LHCN-M2 (cell line): ENCODE measurements around the gene PRKAG2. TPM values are rescaled to one million over a fixed set of nuclear protein-coding genes. Genes with fewer than 3 reads are reported as not detected.

Experiments used
- DNase-seq: peaks from one replicate; pipeline ENCODE4 v3.0.0-alpha.2; 2012; ENCODE audit warnings: low read depth
- total RNA-seq: library from RNA; depleted of rRNA; stranded (reverse); fragments of >200 nt; gene quantifications from 2 replicates; pipeline ENCODE4 v1.2.3, GENCODE V29; 2014

Gene PRKAG2
- total RNA-seq, 1 experiment from 2014 or later, result 24.2 TPM

DNA sequence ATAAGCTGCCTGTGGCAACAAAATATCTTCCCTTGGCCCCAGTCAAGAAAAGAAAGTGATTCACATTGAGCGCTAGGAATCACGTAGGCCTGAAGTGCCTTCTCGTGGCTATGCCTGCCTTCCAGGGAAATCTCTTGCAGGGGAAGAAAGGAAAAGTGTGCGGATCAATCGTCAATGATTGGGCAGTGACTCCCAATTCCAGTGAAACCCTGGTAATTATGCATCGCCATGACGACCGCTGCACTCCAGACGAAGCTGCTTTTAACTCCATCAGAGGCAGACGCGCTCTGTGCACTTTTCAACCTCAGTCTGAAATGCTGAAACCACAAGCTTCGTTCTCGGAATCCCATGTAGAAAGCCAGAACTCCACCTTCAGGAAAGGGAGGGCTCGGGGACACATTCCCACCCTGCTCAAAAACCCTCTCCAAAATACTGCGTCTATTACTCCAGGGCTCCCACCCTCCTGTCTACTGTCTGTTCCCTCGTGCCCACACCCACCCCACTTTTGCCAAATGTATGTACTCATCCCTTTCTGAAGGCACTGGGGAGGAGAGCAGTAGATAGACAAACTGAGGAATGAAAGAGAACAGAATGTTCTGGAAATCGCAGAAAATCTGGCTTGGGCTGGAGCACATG, 24.2 kb upstream of the PRKAG2 start:
- no peak for DNase-seq

DNA sequence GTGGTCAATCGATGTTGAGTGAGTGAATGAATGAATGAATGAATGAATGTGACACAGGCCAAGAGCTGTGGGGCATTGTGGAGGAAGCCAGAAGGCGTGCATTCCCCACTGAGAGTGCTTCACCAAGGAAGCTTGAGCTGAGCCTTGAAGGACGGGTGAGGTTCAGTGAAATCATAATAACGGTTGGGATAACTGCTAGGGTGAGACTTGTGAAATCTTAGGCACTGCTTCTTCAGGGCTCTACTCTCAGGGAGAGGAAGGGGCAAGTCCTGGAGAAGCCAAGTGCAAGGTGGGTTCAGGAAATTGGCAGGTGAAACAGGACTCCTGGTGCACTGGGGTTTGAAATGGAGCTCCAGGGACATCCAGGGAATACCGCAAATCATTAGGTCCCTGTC, 23.7 kb upstream of the PRKAG2 start:
- no peak for DNase-seq

DNA sequence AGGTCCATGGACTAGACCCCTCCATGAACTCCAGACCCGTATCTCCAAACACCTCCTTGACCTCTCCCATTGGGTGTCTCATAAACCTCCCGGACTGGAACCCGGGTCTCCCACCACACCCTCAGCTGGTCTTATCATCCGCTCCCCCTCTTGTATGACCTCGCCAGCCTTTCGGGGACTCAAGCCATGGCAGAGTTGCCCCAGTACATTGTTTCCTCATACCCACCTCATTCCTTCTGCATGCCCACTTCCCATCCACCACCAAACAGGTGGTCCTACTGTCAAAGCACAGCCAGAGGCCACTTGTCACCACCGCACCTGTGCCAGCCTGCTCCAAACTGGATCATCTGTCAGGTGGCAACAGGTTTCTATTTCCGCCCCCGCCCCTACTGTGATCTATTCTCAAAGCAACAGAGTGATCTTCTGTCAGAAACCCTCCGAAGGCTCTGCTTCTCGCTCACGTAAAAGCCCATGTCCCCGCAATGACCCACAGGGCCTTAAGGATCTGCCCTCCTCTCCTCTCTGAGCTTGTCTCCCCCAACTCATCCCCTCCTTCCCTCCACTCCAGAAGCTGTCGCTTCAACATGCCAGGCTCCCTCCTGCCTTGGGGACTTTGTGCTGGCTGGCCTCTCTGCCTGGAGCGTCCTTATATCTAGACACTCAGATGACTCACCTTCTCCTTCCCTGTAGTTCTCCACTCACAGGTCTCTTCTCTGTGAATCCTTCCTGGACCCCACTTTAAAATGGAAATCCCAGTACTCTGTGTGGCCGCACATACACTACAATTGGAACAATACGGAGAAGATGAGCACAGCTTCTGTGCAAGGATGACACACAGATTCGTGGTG, 22.8 kb upstream of the PRKAG2 start:
- no peak for DNase-seq

DNA sequence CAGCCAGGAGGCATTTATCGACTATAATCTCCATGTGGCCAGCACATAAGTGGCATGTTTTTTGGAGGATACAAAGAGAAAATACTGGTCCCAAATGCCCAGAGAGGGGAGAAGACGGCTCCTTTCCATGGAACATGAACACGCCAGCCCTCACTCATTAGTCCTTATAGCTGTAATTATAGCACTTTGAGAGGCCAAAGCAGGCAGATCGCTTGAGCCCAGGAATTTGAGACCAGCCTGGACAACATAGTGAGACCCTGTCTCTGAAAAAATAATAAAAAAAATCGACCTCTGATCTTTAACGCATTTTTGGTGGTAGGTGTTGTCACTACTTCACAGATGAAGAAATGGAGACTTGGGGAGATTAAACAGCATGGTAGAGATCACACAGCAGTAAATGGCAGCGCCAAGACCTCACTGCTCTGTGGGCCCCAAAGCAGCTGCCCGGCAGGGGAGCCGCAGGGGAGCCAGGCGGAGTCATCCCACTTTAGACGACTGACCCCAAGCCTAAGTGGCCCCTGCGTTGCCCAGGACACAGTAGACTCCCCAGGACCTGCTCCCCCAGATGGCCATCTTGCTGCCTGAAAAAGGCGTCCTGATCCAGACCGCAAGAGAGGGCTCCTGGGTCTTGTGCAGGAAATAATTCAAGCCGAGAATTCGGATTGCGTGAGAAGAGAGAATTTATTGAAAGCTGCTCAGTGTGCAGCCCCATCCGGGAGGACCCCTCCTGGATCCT, 21.2 kb upstream of the PRKAG2 start:
- no peak for DNase-seq

DNA sequence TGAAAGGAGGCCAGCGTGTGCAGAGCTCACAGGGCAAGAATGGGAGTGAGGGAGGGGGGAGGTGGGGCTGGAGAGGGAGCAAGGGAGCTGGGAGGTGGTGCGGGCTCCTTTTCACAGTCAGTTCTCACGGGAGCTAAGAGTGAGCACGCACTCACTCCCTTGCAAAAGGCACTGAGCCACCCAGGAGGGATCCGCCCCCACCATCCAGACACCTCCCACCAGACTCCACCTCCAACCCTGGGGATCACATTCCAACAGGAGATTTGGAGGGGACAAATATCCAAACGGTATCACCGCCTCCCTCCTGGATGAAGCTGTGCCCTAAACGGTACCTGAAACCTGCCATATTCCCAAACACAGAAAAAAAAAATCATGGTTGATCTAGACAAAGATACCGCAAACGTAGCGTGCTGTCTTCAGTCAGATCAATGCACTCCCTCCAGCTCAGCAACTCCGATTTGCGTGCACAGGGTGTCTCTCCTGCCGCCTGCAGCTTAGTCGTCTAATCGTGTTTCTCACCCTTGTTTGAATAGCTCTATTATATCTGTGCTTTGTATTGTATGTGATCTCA, 20.3 kb upstream of the PRKAG2 start:
- DNase-seq, result no peak

DNA sequence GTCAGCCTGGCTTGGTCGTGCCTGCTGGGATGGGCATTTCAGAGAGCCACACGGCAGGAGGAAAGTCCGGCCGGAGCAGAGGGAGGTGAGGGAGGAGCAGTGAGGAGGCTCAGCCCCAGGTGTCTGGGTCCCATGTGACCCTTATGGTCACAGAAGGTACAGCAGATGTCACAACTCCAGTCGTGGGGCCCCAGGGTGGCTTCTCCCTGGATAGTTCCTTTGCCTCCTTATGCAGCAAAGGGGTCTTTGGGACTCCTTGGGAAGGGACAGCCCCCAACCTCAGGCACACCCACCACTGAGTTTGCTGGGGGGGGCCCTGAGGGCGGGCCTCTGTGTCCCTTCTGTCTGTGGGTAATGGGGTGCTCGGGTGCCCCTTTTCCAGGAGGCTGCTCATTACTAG, 19.6 kb upstream of the PRKAG2 start:
- DNase-seq, result no peak

DNA sequence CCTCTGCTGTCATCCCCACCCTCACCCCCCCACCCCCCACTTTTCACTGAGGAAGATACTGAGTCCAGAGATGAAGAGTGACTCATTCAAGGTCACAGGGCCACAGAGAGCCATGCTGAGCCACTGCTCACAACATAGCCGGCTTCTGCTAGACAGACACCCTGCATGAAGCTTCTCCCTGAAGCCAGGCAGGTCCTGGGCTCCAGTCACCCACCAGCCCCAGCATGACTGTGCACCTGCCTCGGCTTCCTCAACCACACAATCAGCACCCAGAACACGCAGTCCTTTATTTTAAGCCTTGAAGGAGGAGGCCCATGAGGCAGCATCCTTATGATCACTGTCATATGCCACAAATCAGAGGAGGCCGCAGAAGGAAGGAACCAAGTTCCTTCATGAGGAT, 19.2 kb upstream of the PRKAG2 start:
- DNase-seq, result no peak

DNA sequence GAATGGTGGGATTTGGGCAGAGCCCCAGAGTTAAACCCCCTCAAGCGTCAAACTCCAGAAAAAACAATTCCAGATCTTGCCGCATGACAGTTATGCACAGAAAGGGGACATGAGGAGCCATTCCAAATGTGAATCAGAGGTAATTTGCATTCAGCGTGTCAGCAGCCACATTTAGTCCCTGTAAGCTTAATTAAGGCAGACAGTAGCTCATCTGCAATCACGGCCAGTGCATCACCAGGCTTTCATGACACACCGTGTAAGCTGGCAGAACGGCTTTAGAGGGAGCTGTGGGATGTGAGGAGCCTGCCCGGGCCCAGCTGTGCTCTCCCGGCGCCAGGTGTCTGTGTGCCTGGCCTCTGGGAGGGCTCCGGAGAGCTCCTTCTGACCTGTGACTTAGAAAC, 18.7 kb upstream of the PRKAG2 start:
- no peak for DNase-seq

DNA sequence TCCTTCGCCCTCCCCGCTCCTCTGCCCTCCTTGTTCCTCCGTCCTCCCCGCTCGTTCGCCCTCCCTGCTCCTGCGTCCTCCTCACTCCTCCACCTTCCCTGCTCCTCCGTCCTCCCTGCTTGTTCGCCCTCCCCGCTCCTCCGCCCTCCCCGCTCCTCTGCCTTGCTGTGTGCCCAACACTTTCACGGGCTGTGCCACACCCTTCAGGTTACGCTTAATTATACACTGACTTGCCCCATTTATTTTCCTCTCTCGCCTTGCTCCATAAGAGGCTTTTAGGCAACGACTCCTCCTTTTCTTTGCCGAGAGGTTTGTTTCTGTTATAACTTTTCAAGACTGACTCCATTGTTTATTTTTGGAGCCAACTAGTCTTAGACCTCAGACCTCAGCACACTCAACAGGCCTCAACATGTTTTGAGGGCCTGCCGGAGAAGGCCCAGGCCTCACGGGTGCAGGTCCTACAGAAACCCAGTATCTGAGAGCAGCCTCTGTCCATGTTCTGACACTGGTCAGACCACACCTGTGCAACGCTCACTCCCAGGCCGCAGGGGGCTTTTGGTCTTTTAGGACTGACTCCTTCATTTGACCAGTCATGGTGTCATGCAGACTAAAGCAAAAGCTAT, 18.2 kb upstream of the PRKAG2 start:
- DNase-seq, result no peak

DNA sequence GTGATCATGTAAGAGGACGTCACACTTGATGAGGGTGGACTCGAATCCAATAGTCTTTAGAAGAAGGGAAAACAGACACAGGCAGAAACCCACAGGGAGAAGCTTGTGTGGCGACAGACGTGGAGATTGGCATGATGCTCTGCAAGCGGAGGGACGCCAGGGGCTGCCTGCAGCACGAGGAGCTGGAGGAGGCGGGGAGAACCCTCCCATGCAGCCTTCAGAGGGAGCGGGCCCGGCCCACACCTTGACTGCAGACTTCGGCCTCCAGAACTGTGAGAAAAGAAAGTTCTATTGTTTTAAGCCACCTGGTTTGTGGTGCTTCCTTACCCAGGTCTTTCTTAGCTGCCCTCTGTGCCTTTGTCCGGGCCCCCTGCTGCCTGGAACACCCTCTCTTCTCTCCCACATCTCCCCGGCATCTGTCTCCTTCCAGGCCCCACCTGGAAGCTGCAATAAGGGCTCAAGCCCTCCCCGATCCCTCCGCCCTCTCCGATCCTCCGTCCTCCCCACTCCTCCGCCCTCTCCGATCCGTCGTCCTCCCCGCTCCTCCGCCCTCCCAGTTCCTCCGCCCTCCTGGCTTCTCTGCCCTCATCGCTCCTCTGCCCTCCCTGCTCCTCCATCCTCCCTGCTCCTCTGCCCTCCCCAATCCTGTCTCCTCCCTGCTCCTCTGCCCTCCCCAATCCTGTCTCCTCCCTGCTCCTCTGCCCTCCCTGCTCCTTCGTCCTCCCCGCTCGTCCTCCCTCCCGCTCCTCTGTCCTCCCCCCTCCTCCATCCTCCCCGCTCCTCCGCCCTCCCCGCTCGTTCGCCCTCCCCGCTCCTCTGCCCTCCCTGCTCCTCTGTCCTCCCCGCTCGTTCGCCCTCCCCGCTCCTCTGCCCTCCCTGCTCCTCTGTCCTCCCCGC, 17.4 kb upstream of the PRKAG2 start:
- DNase-seq, result no peak

DNA sequence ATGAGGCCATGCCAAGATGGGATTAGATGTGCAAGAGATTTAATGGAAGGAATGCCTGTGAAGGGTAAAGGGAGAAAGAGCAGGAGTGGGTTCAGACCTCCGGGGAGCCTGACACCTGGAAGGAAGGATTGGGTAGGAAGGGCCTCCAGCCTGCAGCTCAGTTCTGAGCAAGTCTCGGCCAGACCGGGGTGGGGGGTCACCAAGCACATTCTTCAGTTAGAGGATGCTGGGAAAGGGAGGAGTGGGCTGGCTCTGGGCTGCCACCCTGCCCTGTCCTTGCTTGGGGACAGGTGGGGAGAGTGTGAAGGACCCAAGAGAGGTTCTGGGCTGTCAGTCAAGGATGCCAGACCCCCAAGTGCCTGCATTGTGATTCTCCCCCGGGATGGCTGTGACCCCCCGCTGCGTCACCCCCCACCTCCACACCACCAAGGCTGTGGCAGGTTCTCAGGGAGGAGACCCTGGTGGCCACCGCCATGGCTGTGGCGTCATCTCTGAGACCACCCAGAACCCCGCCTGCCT, 16.5 kb upstream of the PRKAG2 start:
- DNase-seq, result no peak

DNA sequence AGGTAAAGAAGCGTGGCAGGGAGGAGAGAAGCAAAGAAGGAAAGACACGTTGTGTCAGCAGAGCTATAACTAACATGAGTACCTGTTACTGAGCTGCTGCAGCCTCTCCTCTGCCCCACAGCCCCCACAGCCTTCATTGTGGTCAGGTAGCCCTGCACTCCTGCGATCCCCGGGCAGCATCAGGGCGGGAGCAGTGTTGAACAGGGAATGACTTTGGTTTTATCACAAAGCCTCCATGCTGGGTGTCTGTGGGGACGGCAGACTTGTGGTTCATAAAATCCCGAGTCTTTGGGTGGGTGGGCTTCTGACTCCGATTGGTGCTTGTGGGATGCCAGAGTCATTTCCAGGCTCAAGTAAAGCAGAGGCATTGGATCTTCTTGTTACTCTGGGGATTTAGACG, 14.8 kb upstream of the PRKAG2 start:
- no peak for DNase-seq

DNA sequence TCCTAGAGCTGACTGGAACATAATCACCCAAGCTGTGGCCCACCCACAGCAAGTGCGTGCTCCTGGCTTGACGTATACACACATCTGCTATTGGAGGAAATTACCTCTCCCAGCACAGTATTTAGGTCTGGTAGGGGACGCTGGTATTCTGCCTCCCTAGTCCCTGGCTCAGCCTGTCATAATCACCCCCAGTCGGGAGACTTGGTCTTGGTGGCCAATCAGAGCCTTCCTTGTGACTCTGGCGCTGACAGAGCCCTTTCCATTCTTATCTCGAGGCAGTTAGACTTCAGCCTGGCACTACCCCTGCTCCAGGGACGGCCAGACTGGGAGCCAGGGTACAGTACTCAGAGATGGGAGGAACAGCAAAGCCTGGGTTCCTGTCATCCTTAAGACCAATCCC, 14.3 kb upstream of the PRKAG2 start:
- DNase-seq, result no peak

DNA sequence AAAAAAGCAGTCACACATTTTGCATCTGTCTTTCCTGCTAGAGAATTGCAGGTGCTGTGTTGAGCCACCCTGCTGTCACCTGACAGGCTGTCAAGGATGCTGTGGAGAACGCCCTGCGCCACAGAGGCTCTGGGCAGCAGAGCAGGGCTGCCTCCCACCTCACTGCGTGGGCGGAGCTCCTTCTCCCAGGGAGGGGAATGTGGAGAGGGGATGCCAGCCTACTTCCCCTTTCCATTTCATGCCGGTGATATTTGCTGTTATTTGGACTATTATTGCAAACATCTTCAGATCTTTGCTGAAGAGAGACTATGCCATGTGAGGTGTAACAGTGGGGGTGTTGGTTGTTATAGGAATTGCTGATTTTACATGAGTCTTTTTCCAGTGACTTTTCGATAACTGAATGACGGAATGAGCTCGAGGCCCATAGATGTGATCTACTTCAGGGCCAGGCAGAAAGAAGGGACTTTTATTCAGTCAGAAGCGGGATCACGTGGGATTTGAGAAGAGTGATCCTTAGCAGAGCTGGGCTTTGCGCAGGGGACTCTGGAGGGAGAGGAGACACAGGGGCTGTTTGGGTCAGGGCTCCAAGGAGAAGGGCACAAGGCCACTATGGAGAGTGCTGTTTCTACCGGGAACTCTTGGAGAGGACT, 13.6 kb upstream of the PRKAG2 start:
- DNase-seq, result no peak

DNA sequence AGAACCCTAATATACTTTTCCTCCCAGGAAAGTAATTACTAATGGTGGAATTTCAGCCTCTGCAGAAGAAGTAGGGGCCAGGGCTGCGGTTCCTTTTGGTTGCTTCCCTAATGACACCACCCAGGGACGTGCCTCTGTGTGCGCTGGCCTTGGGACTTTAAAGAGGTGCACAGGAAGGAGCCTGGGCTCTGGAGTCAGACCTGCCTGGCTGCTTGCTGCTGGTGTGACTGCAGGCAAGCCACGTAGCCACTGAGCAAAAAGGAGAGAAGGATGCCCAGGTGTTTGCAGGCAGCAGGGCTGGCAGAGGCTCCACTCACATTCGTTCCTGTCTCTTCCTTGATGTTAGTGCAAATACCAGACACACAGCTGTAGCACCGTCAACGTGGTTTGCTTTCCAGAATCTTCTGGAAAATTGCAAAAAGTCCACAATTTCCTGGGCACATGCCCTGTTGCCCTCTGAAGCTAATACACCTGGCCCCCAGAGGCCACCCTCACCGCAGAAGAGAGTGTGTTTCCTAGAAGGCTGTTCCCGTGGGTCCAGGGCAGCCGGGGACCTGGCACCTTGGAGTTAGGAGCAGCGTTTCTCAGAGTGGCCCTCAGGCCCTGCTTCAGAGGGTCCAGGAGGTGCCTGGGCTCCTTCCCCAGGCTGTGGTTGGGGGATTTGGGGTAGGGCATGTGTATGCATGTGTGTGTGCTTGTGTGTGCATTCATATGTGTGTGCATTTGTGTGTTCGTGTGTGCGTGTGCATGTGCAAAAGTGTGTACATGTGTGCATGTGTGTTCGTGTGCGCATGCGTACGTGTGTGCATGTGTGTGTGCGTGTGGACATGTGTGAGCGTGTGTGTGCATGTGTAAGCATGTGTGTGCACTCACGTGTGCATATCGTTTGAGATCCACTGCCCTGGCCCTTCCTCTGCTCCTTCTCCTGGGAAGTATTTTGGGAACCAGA, 12.8 kb upstream of the PRKAG2 start:
- no peak for DNase-seq

DNA sequence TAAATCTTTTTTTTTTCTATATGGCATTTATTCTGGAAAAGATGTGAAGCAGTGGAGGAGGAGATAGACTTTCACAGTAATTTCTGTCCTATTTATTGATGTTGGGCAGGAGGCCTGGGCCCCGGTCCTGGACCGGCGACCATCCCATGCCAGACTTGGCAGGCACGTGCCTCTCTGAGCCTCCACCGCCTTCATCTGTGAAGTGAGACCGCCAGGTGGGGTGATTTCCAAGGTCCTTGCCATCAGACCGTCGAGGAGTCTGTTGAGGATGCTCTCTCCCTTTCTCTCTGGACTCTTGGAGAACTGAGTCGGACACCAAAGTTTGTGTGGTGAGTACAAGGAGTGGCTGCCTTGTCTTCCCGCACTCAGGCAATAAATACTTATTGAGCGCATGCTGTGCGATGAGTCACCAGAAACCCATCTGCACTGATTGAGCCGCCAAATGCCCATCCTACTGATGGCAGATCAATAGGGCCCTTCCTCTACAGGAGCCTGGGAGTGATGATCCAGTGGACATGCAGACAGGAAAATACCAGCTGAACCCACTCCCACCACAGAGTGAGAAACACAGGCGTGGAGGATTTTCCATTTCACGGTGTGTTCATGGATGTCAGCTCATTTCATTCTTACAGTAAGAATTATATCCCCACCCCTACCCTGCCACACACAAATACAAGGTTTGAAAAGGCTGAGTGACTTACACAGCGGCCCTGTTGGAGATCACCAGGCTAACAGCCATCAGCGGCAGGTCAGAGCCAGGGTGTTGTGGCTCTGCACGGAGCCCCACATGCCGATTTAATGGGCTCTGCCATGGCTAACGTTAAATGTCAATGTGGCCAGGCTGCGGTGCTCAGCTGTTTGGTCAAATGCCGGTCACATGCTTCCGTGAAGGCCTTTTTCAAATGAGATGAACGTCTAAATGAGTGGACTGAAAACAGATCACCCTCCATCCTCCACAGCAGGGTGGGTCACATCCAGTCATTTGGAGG, 11.5 kb upstream of the PRKAG2 start:
- DNase-seq, result no peak

DNA sequence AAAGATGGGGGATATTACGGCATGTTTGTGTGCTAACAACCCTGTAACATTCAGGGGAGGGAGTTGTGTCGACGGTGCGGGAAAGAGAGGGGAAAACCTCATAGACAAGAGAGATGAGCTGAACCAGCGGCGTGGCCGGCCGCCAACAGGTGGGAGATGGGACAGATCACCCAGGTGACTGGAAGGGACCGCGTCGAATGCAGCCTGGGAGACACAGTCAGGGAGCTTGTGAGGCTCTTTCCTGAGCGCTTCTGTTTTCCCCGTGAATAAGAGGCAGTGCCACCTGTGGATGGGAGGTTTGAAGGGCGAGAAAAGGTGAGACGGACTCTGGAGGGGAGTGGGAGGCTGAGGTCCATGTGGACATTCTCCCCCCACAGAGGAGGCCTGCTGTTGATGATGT, 9.9 kb upstream of the PRKAG2 start:
- DNase-seq, result no peak

DNA sequence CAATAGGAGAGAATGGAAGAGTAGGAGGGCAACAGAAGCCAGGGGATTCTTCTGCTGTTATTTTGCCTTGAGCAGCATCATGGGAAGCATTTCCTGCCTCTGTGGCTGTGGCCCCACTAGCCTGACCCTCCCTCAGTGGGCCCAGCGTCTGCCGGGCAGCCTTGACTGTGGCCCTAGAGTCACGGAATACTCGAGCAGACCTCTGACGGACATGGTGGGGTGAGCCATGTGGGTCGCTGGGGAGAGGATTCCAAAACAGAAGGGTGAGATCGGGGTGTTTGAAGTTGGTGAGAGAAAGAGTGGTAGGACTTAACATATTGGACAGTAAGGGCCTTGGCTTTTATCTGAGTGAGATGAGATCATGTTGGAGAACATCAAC, 8.3 kb upstream of the PRKAG2 start:
- DNase-seq, result no peak
